SH-SY5Y (cell line): ENCODE data around the gene CMBL.

Source experiments
- GATA2 ChIP-seq: IDR thresholded peaks from 2 replicates; pipeline ENCODE4 v1.6.1; 2011; ENCODE audit warnings: mild to moderate bottlenecking, low read depth, low read length
- GATA3 ChIP-seq: IDR thresholded peaks from 2 replicates; pipeline ENCODE4 v1.6.1; 2011; ENCODE audit warnings: low read depth, mild to moderate bottlenecking, low read length, moderate library complexity

GRCh38 chr5:10291692-10292339 is 15.9 kb downstream of the CMBL start:
- TF ChIP-seq GATA2: no peak
- TF ChIP-seq GATA3: no peak
